HFF-Myc (cell line): ENCODE results near the gene PTPN22.

ENCODE experiments used
- DNase-seq: peaks from one replicate; pipeline ENCODE4 v3.0.0-alpha.2; 2011; ENCODE audit warnings: low read depth; ENCODE audit errors: extremely low read depth
- H3K4me3 ChIP-seq: replicated peaks from 2 replicates; pipeline ENCODE4 v1.5.1; 2011; ENCODE audit warnings: low read depth, mild to moderate bottlenecking, control low read depth, low read length
- TF ChIP-seq, protein P1 (sequence below): IDR thresholded peaks from 2 replicates; pipeline ENCODE4 v1.5.1; 2012; ENCODE audit warnings: mild to moderate bottlenecking, low read depth, low read length, control low read depth; ENCODE audit errors: missing control alignments

PTPN22 gene

GRCh38 chr1:113830039-113830438 is 41.5 kb downstream of the PTPN22 start:
- H3K4me3 ChIP-seq: no peak overlapping the region
- TF ChIP-seq, protein P1, sequence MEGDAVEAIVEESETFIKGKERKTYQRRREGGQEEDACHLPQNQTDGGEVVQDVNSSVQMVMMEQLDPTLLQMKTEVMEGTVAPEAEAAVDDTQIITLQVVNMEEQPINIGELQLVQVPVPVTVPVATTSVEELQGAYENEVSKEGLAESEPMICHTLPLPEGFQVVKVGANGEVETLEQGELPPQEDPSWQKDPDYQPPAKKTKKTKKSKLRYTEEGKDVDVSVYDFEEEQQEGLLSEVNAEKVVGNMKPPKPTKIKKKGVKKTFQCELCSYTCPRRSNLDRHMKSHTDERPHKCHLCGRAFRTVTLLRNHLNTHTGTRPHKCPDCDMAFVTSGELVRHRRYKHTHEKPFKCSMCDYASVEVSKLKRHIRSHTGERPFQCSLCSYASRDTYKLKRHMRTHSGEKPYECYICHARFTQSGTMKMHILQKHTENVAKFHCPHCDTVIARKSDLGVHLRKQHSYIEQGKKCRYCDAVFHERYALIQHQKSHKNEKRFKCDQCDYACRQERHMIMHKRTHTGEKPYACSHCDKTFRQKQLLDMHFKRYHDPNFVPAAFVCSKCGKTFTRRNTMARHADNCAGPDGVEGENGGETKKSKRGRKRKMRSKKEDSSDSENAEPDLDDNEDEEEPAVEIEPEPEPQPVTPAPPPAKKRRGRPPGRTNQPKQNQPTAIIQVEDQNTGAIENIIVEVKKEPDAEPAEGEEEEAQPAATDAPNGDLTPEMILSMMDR: no peak
- no peak for DNase-seq

DNA sequence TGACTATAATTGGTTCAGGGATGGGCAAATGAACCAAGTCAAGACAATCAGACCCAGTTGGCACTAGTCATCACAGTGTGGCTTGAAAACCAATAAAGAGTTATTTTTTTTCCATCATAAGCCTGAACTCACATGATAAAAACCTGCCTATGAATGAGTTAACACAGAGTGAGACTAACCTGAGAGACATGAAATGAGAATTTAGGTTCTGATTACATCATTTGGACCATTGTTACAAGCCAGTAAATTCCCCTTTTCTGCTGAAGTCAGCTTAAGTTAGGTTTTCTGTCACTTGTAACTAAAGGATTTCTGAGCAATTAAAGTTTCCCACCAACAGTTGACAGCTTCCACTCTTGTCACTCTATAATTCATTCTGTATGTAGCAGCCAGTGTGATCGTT is 49.6 kb downstream of the PTPN22 start:
- TF ChIP-seq, protein P1: no peak
- no peak overlapping the region for H3K4me3 ChIP-seq
- no peak for DNase-seq

- no peak for DNase-seq
- H3K4me3 ChIP-seq: no peak overlapping the region
- TF ChIP-seq, protein P1: no peak
These were observed 52.9 kb downstream of the PTPN22 start for GRCh38 chr1:113818578-113818977.

GRCh38 chr1:113813218-113813617 is 58.3 kb downstream of the PTPN22 start:
- no peak overlapping the region for H3K4me3 ChIP-seq
- DNase-seq: no peak
- TF ChIP-seq, protein P1: no peak

GRCh38 chr1:113812661-113813135 is 58.8 kb downstream of the PTPN22 start:
- peak overlapping the region; percentile 70 for H3K4me3 ChIP-seq
- TF ChIP-seq, protein P1: no peak
- no peak for DNase-seq

GRCh38 chr1:113811888-113812660 is 59.4 kb downstream of the PTPN22 start, which contains the start of gene RSBN1:
TSS of gene RSBN1 (minus strand) at chr1:113812476. CDS start at chr1:113812412, 64 bp downstream.
- peak; percentile 96 for DNase-seq
- peak within 1 kb of the TSS; percentile 70 for H3K4me3 ChIP-seq
- TF ChIP-seq, protein P1: no peak
